OCI-LY7 (cell line): ENCODE results near the gene CD93. TPM values are rescaled to one million over a fixed set of nuclear protein-coding genes. Genes with fewer than 3 reads are reported as not detected.

ENCODE experiments used
- BruUV-seq: library from RNA; stranded (reverse); fragments of 400-500 nt; replicated peaks from 2 replicates; lab custom pipeline; 2021; lab: Mats Ljungman, UMichigan
- CTCF ChIA-PET: fragments of 300-600 bp; sonication (Branson Sonifier 250); formaldehyde crosslinking; loops from one replicate; lab custom pipeline; 2022; ENCODE audit warnings: antibody characterized with exemption; ENCODE audit not compliant: unreplicated experiment; lab: Charles Lee
- POLR2A ChIA-PET: fragments of 300-600 bp; sonication (Branson Sonifier 250); formaldehyde crosslinking; loops from one replicate; lab custom pipeline; 2022; ENCODE audit warnings: antibody characterized with exemption; lab: Charles Lee
- DNase-seq: peaks from one replicate; pipeline ENCODE4 v3.0.0-alpha.2; 2015; ENCODE audit warnings: low spot score
- H2AFZ ChIP-seq: fragments of 200-600 bp; sonication (generic), shearing (Covaris generic); 2 replicates; pipeline ENCODE4 v1.6.1; 2014; ENCODE audit warnings: mild to moderate bottlenecking, antibody characterized with exemption, low read length, moderate library complexity
- H3K27ac ChIP-seq: fragments of 200-600 bp; sonication (generic); 2 replicates; pipeline ENCODE4 v1.5.1; 2014; ENCODE audit warnings: mixed run types, low read depth, mild to moderate bottlenecking, moderate library complexity, low read length, inconsistent platforms; ENCODE audit not compliant: poor library complexity, severe bottlenecking
- H3K36me3 ChIP-seq: fragments of 200-600 bp; sonication (generic); 2 replicates; pipeline ENCODE4 v1.6.1; 2014; ENCODE audit warnings: mild to moderate bottlenecking, antibody characterized with exemption, low read length, moderate library complexity, mixed read lengths; ENCODE audit not compliant: insufficient read depth
- H3K4me1 ChIP-seq: fragments of 200-600 bp; sonication (generic); 2 replicates; pipeline ENCODE4 v1.5.1; 2014; ENCODE audit warnings: mild to moderate bottlenecking, low read length; ENCODE audit not compliant: insufficient read depth, poor library complexity, severe bottlenecking
- H3K4me2 ChIP-seq: fragments of 200-600 bp; sonication (generic); 2 replicates; pipeline ENCODE4 v1.6.1; 2014; ENCODE audit warnings: mild to moderate bottlenecking, low read length
- H3K4me3 ChIP-seq: fragments of 200-600 bp; sonication (generic); 2 replicates; pipeline ENCODE4 v1.5.1; 2014; ENCODE audit warnings: mild to moderate bottlenecking, low read depth, low read length; ENCODE audit not compliant: poor library complexity, severe bottlenecking
- H3K79me2 ChIP-seq: fragments of 200-600 bp; sonication (generic); 2 replicates; pipeline ENCODE4 v1.6.1; 2016; ENCODE audit warnings: low read depth, mild to moderate bottlenecking, low read length, moderate library complexity, mixed read lengths; ENCODE audit not compliant: insufficient read depth
- H3K9me2 ChIP-seq: fragments of 200-600 bp; sonication (generic); 2 replicates; pipeline ENCODE4 v1.6.1; 2016; ENCODE audit warnings: mild to moderate bottlenecking, low read length, mixed read lengths; ENCODE audit not compliant: insufficient read depth
- H3K9me3 ChIP-seq: fragments of 200-600 bp; sonication (generic); 2 replicates; pipeline ENCODE4 v1.6.1; 2014; ENCODE audit warnings: mild to moderate bottlenecking, mixed run types, low read length, mixed read lengths
- H4K20me1 ChIP-seq: fragments of 200-600 bp; sonication (generic); 2 replicates; pipeline ENCODE4 v1.6.1; 2014; ENCODE audit warnings: mild to moderate bottlenecking, antibody characterized with exemption, low read length, moderate library complexity, mixed read lengths; ENCODE audit not compliant: insufficient read depth
- EZH2phosphoT487 ChIP-seq: fragments of 200-600 bp; sonication (generic); IDR thresholded peaks from 2 replicates; pipeline ENCODE4 v1.6.1; 2018; ENCODE audit warnings: low read depth, borderline replicate concordance, mild to moderate bottlenecking, mixed run types, antibody characterized with exemption, low read length, moderate library complexity, mixed read lengths
- intact Hi-C: fragments of 100-400 bp; cut with micrococcal nuclease; formaldehyde crosslinking; loops from one replicate; pipeline ENCODE4 v1.10.0; 2022; ENCODE audit not compliant: unreplicated experiment
- total RNA-seq, 2 experiments: library from RNA; depleted of rRNA in 1 of 2; stranded (reverse); fragments of >200 nt in 1 of 2; shearing (Covaris generic) in 1 of 2; gene quantifications; 2 replicates each; pipeline ENCODE4 v1.2.3, GENCODE V29; 2014 to 2022
- TF ChIP-seq, protein P1 (sequence below): fragments of 200-600 bp; sonication (generic); conservative IDR thresholded peaks from 2 replicates; pipeline ENCODE4 v1.5.1; 2014; ENCODE audit warnings: mild to moderate bottlenecking, antibody characterized with exemption, low read length, moderate library complexity, mixed read lengths

Gene CD93
- total RNA-seq, 2 experiments from 2014 or later, result not detected

- CTCF ChIA-PET, result no interaction called here
Observed at GRCh38 chr20:23105193-23105592, 19.1 kb upstream of the CD93 start.

DNA sequence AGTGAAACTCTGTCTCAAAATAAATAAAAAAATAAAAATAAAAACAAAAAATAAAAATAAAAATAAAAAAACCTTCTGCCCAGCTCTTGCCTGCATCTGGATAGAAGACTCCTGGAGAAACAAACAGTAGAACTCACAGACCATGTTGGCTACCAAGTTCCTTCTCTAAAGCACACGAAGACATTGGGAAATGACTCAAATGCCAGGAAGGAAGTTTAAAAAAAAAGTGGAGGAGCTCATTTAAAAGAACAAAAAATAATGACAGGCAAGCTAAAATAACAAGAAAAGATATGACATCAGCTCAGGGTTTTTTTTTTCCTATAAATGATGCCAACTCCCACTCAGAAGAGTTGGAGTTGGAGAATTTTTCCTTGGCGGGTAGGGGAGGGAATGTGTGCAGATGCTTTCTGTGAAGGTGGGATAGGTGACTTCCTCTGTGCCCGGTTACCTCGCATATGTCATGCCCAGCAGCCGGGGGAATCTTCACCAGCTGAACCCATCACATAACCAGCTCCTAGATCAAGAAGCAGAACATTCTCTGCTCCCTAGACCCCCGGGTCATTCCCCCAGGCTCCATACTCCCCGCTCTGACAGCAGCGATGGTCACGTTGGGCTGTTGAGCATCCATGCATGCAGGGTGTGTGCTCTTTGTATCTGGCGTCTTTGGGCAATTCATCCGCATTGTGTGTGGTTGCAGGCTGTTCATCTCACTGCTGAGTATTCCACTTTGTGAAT lies 17.3 kb upstream of the CD93 start:
- Histone ChIP-seq H3K9me2 (no peaks in the 10 kb centered on the region), H4K20me1 (no peaks in the 10 kb centered on the region), H3K79me2 (no peaks in the 10 kb centered on the region), H2AFZ (no peak overlapping the region), H3K36me3 (no peaks in the 10 kb centered on the region), H3K4me1 (no peaks in the 10 kb centered on the region), H3K27ac (no peak overlapping the region), H3K4me3 (no peak overlapping the region), H3K4me2 (no peak overlapping the region), H3K9me3 (no peaks in the 10 kb centered on the region)
- intact Hi-C loops, result no loop called here
- TF ChIP-seq, protein P1, sequence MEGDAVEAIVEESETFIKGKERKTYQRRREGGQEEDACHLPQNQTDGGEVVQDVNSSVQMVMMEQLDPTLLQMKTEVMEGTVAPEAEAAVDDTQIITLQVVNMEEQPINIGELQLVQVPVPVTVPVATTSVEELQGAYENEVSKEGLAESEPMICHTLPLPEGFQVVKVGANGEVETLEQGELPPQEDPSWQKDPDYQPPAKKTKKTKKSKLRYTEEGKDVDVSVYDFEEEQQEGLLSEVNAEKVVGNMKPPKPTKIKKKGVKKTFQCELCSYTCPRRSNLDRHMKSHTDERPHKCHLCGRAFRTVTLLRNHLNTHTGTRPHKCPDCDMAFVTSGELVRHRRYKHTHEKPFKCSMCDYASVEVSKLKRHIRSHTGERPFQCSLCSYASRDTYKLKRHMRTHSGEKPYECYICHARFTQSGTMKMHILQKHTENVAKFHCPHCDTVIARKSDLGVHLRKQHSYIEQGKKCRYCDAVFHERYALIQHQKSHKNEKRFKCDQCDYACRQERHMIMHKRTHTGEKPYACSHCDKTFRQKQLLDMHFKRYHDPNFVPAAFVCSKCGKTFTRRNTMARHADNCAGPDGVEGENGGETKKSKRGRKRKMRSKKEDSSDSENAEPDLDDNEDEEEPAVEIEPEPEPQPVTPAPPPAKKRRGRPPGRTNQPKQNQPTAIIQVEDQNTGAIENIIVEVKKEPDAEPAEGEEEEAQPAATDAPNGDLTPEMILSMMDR, result no peak
- TF ChIP-seq EZH2phosphoT487, result no peak
- POLR2A ChIA-PET, result no interaction called here
- no peak for DNase-seq
- CTCF ChIA-PET, result no interaction called here
- no TSS peak for BruUV-seq

More at GRCh38 chr20:23105193-23105592, 19.1 kb upstream of the CD93 start:
- H4K20me1 ChIP-seq, result no peaks in the 10 kb centered on the region
- POLR2A ChIA-PET, result no interaction called here
- no peaks in the 10 kb centered on the region for H3K4me1 ChIP-seq
- TF ChIP-seq, protein P1, result no peak
- TF ChIP-seq EZH2phosphoT487, result no peak
- no peaks in the 10 kb centered on the region for H3K36me3 ChIP-seq
- H3K9me2 ChIP-seq, result no peaks in the 10 kb centered on the region
- H2AFZ ChIP-seq, result no peak overlapping the region
- H3K79me2 ChIP-seq, result no peaks in the 10 kb centered on the region
- intact Hi-C loops, result no loop called here
- no peaks in the 10 kb centered on the region for H3K9me3 ChIP-seq
- no peak overlapping the region for H3K4me2 ChIP-seq
- DNase-seq, result no peak
- H3K27ac ChIP-seq, result no peak overlapping the region
- no peak overlapping the region for H3K4me3 ChIP-seq
- BruUV-seq, result no TSS peak

GRCh38 chr20:23101696-23102406 lies 15.7 kb upstream of the CD93 start:
- no peak for DNase-seq
- Histone ChIP-seq H2AFZ (no peak overlapping the region), H3K79me2 (no peaks in the 10 kb centered on the region), H3K4me1 (no peaks in the 10 kb centered on the region), H3K9me2 (no peaks in the 10 kb centered on the region), H3K9me3 (no peaks in the 10 kb centered on the region), H4K20me1 (no peaks in the 10 kb centered on the region), H3K4me3 (no peak overlapping the region), H3K4me2 (no peak overlapping the region), H3K27ac (no peak overlapping the region), H3K36me3 (no peaks in the 10 kb centered on the region)
- POLR2A ChIA-PET, result no interaction called here
- TF ChIP-seq, protein P1, result no peak
- TF ChIP-seq EZH2phosphoT487, result no peak
- CTCF ChIA-PET, result no interaction called here
- BruUV-seq, result no TSS peak
- intact Hi-C loops, result no loop called here
